GM12875 (cell line): ENCODE data around the gene CEMIP.

Experiments used
- H3K4me3 ChIP-seq: one replicate; pipeline ENCODE4 v1.5.1; 2011; ENCODE audit warnings: low read depth, low read length, control low read depth
- CTCF ChIP-seq: IDR thresholded peaks from 2 replicates; pipeline ENCODE4 v1.5.1; 2011; ENCODE audit warnings: low read depth, mild to moderate bottlenecking, control low read depth, inconsistent platforms, low read length, moderate library complexity, borderline replicate concordance; ENCODE audit not compliant: insufficient read depth

CEMIP gene

GRCh38 chr15:80989081-80989517 lies 209.9 kb downstream of the CEMIP start:
- no peak for TF ChIP-seq CTCF
- peak overlapping the region; percentile 97 for H3K4me3 ChIP-seq

GRCh38 chr15:80989518-80990478 lies 210.6 kb downstream of the CEMIP start, which contains the start of gene MESD:
TSS of gene MESD (minus strand) at chr15:80989819. CDS start at chr15:80989791, 28 bp downstream.
- no peak for TF ChIP-seq CTCF
- H3K4me3 ChIP-seq, result peak within 1 kb of the TSS; percentile 97

GRCh38 chr15:80990955-80991354 lies 211.8 kb downstream of the CEMIP start:
- TF ChIP-seq CTCF, result no peak
- no peak overlapping the region for H3K4me3 ChIP-seq

GRCh38 chr15:80991421-80991820 lies 212.3 kb downstream of the CEMIP start:
- no peak overlapping the region for H3K4me3 ChIP-seq
- no peak for TF ChIP-seq CTCF

- TF ChIP-seq CTCF, result no peak
- H3K4me3 ChIP-seq, result no peak overlapping the region
Observed at GRCh38 chr15:80992006-80992405, 212.8 kb downstream of the CEMIP start.

- no peak for TF ChIP-seq CTCF
- no peak overlapping the region for H3K4me3 ChIP-seq
Observed at GRCh38 chr15:80992441-80992840, 213.3 kb downstream of the CEMIP start.

- peak; percentile 48; the same call in 1 of the 2 replicates for TF ChIP-seq CTCF
- no peak overlapping the region for H3K4me3 ChIP-seq
Observed at GRCh38 chr15:80996247-80996646, 217.1 kb downstream of the CEMIP start.
